ENCODE results near the gene SLC1A5.

Gene SLC1A5

DNA sequence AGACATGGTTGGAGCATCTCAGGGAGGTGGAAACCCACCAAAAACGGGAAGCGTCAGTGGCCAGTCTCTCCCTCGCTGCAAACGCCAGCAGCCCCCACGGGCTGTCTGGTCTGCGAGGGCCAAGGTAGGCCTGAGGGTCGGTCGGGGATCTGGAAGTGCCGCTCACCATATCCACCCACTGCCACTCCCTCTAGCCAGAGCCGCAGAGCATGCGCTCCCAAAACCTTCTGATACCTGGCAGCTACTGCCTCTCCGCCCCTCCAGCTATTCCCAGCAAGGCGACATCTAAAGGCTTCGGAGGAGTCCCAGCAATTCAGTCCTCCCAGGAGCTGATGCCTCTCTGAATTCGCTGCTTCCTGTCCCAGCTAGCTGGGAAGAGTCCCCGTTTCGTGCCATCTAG lies 46.9 kb downstream of the SLC1A5 start:
- no peak for DNase-seq

DNA sequence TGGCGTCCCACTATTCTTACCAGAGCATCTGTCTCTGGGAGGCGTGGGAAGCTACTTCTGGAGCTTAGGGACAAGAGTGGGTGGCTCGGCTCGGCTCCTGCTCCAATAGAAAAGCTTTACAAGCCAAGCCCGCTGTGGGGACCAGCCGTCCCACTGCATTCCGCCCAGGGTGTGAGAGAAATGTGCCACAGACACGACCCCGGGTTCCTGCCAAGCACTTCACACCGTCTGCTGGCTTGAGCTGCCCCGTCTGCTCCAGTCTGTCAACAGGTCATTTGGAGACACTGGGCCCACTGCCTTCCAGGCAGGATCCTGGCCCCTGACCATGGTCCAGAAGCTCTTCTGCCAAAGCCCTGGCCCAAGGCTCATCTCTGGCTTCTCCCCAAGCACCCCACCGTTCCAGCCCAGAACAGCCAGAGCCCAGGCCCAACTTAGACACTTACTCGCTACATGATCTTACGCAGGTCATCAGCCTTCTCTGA lies 49.1 kb downstream of the SLC1A5 start:
- DNase-seq: no peak

DNA sequence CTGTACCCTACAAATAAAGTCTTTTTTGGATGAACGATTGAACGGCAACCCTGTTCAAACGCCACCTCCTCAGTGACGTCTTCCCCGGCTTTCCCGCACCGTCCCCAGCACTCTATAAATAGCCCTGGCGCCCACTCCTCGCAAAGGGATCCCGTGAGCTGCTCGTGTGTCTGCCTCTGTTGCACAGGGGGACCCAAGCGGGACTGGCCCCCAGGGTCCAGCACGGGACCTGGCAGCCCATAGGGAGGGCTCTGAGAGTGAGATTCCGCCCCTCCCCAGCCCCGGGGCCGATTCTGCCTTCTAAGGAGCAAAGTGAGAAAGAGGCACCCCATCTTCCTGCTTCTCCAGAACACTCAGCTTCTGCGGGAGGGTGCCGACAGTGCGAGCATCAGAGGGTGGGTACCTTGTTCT lies 50.6 kb downstream of the SLC1A5 start:
- no peak for DNase-seq

DNA sequence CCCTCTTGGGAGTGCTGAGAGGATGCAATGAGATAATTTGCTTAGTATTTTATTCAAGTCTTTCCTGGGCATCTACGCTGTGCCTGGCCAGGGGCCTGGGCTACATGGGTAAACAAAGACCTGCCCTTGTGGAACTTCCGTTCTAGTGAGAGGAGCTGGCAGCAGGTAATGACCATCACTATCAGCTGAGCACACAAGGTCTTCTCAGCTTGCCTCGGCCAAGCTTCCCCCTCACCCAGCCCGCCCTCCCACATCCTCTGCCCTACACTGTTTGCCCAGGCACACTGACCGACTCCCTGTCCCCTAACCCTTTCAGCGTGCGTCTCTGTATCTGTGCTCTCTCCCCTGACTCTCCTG lies 51.1 kb downstream of the SLC1A5 start:
- DNase-seq: no peak

DNA sequence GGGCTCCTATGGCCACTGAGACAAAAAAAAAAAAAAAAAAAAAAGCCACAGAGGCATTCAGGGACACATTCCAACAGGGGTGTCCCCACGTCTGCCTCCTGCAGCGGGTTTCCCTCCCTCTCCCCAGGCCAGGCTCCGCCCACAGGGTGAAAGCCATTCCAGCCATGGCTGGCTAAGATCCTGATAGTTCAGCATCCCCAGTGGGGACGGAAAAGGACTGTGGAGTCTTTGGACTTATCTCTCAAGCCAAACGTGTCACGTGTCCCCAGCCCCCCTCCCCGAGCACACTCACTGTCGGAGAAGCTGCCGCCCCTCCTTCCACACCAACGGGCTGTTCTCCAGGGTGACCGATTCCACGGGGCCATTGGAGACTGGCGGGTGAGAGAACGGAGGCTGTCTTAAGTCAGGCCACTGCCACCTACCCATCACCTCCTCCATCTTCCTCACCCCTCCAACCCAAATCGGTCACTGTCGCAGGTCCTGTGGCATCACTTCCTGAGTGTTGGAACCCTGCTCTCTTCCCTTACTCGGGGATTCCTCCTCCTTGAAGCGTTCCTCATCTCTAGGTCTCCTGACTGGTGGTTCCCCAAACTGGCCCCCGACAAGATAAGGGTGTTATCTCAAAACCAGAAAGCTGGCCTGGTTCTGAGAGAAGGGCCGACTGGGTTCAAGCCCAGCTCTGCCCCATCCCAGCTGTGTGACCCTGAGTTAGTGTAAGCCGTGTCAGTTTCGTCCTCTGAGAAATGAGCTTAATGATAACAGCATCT lies 51.7 kb downstream of the SLC1A5 start:
- no peak for DNase-seq

DNA sequence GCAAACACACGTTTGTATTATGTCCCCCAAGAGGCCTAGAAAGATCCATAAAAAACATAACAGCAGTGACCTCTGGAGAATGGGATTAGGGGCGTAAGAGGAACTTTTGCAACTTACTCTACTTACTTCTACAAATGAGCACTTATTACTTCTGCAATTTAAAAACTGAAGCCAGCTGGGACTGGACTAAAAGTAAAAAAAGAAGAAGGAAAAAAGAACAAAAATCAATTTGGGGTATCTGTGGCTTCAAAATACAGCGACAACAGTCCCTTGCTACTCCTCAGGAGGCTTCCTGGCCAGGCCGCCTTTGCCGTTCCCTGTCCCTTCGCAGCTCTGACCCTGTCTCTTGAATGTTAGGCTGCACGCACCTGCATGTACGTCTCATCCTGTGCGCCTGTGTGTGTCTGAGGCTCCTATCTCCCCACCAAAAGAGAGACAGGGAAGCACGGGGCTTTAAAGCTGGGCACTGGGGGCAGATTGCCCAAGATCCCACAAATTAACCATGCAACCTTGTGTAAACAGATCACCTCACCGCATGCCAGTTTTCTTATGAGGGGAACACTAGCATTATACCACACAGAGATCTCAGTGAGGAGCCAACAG lies 54.6 kb downstream of the SLC1A5 start:
- no peak for DNase-seq

DNA sequence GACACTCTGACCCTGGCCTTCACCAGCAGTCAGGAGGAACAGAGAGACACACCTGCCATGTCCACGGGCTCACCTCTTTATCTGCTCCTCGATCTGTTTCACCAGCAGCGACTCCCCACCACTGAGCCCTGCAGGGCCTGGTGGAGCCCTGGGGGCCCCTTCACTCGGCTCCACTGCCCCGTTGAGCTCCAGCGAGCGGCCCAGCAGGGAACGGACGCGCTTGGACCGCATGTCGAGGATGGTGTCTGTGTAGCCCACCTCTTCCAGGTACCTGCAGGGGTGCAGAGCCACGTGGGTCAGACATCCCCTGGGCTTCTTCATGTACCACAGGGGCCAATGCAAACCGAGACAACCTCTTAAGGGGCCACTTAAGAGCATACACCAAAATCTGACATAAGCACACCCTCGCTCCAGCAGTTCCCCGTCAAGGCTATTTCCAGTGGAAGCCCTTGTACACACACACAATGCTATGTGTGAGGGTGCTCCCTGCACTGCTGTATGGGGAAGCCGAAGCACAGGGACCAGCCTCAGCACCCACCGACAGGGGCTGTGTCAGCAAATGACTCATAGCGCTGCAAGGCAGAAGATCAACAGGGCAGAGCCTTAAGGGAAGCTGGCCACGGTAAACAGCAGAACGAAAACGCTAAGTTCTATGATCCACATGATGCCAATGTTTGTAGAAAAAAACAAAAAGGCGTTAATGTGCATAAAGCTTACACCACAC lies 55.3 kb downstream of the SLC1A5 start:
- peak in 1 of 2 donors; percentile 72 for DNase-seq

DNA sequence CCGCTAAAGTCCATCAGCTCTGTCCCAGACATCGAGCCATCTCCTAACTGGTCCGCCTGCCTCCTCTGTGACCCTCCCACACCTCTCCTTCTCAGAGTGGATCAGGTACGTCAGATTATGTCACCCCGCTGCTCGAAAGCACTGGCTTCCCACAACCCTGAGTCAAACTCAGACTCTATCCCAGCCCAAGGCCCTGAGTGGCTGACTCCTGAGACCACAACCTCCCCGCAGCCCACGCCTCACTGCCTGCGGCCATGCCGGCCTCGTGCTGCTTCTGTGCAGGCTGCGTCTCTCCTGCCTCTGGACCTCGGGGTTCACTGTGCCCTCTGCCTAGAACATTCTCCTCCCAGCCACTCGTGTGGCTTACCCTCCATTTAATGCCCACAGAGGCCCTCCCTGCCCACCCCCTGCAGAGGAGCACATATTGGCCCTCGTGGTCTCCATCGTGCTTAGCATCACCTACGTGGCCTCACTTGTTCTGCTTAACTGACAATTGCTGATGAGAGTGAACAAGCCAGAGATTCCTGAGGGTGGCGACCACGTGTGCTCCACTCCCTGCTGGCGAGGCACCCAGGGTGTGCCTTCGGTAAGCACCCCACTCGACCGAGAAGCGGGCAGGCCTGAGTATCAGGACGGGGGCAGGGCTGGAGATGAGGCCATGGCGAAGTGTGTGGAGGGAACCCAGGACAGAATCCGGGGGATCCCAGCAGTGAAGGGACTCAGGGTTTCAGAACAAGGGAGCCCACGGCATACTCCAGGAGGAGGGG lies 56.0 kb downstream of the SLC1A5 start:
- no peak for DNase-seq

DNA sequence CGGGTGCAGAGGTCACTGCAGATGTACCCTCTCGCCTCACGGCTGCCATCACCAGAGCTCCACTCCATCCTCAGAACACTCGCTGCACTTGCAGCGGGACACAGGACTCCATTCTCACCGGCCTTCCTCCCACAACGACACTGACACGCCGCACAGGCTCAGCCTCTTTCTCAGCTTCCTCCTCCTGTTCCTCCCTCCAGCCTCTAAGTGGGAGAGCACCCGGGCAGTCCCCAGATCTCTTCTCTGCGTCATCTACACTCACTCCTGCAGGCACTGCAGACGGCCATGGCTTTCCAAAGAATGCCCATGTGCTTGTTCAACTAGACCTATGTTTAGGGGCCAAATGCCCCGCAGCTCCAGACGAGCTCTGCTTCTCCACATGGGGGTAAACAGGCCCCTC lies 56.8 kb downstream of the SLC1A5 start:
- peak in 1 of 2 donors; percentile 56 for DNase-seq

DNA sequence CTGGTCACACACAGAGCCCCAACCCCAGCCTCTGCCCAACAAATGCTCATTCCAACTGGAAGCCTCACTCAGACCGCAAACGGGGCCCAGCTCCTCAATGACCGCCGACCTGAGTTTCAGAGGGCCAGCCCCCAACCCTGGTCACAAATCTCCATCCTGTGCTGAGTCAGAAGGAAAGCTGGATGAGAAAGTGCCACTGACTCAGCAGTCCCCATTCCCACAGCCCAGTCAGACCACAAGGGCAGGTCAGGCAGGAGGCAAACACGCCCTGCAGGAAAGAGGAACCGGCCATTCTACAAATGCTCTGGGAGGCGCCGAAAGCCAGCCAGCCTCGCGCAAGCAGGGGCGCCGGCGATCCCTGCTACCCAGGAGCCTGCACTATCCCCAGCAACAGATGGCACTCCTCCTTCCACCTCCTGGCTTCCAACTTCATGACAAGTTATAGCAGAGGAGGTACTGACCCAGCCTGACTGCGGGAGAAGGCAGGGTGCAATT lies 57.3 kb downstream of the SLC1A5 start:
- DNase-seq: peak in 1 of 2 donors; percentile 68

DNA sequence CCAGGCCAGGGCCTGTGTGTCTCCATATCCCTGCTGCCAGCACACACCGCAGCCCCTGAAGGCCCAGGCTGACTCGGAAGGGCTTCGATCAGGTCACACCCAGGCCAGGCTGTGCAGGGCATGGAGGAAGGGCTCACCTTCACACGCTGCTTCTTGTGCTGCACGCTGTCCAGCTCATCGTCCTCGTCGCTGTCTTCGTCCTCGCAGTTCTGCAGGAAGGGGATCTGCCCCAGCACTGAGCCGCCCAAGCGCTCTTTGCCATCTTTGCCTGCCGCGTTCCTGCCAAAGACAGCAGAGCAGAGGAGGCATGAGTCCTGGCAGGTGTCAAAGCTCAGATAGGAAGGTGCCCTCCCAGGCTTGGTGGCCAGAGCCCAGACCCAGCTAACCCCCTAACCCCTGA lies 57.8 kb downstream of the SLC1A5 start:
- no peak for DNase-seq

DNA sequence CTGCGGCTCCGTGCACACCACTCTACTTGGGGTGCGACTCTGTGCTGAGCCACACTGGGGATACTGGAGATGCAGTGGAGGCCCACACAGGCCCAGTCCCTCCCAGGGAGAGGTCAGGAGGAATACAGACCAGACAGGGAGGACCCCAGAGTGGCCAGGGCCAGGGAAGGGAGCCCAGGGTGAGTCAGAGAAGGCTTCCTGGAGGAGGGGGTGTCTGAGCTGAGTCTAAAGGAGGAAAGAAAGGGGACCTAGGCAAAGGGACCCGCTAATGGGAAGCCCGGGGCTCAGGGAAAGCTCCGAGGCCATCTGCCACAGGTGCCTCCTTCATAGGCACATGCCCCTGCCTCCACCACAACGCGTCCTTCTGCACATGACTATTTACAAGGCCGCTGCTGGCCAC lies 58.2 kb downstream of the SLC1A5 start:
- DNase-seq: no peak

DNA sequence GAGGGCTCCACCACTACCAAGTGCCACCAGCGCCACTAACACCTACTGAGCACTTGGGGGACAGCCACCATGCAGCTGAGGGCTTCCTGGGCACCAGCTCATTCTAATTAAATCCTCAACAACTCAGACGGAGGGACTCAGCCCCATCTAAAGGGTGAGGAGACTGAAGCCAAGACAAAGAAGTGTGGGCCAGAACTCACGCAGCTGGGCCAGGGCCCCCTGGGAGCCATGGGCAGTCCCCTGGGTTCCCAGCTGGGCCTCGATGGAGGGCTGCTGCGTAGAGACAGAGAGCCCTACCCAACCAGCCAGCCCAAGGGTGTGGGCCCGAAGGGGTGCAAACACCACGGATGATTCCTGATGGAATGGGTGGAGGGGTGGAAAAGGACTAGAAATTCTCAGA lies 58.7 kb downstream of the SLC1A5 start:
- DNase-seq: no peak

DNA sequence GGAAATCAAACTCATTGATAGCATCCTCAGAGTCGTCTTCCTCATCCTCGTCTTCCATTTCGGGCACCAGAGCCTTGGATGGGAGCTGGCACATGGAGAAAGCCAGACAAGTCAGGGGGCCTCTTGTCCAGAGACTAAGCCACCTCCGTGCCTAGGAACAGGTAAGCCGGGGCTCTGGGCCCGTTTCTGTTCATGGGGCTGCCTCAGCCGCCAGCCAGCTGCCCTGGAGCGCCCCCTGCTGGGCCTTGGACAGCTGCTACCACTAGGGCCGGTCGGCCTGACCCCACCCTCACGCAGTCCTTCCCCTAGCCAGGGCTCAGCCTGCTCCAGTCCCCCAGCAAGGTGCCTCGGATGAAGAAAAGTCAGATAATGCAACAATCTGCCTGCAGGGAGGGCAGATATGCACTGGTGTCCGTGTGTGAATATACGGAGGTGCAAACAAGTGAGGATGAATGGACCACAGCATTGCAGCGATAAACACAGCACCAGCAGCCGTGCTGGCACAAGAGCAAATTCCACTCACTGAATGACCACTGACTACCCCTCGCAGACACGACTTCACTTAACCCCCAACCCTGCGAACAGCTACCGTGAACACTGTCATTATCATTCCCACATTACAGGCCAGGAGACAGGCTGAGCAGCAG lies 59.6 kb downstream of the SLC1A5 start:
- DNase-seq: peak; percentile 81 to 84

DNA sequence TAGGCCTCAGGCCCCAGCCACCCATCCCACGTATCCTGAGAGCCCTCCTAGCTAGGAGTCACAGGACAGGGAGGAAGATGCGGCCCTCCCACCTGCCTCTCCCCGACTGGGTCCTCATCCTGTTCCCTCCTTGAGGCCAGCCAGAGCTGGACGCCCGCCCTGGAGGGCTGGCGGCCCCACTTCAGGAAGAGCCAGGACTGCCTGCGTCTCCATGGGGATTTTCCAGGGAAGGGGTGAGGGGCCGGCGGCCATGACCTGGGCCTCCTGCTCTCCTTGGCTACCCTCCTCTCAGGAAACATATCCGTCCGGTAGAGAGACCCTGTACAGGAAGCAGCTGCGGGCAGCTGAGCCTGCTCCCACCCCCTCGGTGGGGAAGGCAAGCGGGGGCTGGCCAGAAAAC lies 60.2 kb downstream of the SLC1A5 start:
- no peak for DNase-seq

DNA sequence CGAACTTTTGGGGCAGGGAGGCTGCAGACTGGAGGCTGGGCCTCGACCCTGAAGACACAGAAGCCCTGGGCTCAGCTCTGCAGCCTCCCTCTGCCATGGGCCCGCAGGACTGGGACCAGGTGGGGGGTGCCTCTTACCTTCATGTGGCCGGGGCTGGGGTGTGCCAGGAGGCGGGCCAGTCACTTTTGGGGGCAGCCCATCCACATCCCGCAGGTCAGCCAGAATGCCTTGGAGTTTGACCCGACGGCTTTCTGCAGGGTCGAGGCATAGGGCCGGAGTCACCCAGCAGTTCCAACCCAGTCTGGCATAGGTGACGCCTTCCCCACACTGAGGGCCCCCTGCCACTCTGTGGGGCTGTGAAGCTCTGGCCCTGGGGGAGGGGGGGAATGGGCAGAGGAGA lies 60.6 kb downstream of the SLC1A5 start:
- DNase-seq: no peak

DNA sequence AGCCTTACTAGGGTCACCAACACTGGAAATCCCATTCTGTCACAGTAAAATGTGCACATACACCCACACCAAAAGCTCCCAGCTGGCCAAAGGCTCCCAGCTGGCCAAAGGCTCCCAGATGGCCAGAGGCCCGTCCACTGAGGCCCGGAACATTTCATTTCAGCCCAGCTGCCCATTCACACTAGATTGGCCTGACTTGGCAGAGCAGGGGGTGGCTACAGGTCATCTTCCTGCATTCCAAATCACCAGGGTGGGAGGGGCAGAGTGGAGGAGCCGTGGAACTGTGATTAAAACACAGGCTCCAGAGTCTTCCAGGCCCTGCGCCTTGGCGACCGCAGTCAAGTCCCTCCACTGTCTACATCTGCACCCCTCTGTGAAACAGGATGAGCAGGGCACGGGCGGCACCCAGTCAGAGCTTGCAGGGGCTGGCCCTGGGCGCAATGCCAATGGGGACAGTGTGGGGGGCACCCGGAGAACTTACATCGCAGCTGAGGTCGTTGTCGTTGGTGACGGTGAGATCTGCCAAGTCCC lies 61.4 kb downstream of the SLC1A5 start:
- DNase-seq: no peak

DNA sequence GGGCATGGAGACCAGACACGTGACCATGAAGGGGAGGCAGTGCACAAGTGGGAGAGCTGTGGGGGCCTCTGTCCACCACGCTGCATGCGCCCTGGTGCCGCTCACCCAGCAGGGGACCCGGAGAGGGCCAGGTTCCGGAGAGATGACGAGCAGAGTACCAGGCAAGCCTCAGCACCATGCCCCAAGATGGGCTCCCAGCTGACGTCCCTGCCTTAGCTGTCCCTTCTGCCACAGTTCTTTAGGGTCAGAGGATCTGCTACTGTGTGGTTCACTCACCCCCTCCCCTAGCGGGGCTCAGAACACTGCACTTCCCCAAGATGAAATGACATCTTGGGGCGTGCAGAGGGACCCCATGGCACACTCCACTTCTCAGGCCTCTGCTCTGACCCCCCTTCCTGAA lies 61.8 kb downstream of the SLC1A5 start:
- no peak for DNase-seq

DNA sequence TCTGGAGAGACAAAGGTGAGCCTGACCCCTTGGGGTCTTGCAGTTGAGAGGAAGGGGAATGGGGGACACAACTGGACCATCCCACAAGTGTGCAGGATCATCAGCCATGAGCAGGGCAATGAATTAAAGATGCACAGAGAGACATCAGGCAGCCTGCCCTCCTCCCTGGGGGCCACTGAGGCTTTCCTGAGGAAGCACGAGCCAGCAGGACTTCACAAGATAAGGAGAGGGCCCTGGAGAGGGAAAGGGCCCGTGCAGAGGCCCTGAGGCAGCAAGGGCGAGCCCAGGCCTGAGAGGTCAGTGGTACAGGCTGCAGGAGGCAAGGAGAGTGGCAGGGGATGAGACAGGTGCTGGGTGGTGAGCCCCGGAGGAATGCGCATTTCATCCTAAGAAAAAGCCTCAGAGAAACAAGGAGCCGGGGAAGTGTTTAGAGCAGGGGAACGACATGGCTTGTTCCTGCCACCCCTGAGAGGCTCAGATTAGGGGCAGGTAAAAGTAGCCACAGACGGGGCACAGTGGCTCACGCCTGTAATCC lies 62.5 kb downstream of the SLC1A5 start:
- no peak for DNase-seq

DNA sequence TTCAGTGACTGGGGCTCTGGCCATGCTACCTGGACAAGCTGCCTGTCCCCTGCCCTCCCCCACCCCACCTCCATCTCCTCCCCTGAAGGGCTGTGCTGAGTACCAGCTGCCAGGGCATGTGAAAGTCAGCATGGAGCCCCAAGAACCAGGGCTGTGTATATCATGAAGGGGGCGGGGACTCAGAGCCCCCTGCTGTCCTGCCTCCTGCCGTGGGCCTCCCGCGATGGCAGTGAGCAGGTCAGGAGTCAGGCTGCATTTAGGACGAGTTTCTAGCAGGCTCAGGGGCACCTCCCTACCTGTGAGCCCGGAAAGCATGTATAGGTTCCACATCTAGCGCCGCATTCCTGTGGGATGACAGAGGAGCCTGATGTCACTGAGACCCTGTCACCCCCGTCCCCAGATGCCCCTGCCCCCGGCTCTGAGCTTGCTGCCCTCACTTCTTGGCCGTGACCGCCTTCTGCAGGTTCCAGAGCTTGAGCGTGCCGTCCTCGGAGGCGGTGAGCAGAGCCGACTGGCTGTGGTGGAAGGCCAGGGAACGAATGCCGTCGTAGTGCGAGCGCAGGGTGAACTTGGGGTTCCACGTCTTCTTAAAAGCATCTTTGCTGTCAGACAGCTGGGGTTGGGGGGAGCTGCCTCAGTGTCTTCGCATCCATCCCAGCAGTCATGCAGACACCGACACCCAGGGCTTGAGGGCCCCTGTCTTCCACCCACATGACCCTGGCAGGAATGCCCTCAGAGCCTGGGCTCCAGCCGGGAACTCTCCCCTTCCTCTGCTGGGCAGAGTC lies 63.2 kb downstream of the SLC1A5 start:
- DNase-seq: no peak
